Hematopoietic multipotent progenitor cell treated with erythropoietin and hydrocortisone succinate and interleukin-3 and kit ligand, for 8 days (in vitro differentiated cells): ENCODE data around the gene SPACA9.

Experiments used
- DNase-seq: peaks from one replicate; pipeline ENCODE4 v3.0.0-alpha.2; 2015

The SPACA9 gene

DNA sequence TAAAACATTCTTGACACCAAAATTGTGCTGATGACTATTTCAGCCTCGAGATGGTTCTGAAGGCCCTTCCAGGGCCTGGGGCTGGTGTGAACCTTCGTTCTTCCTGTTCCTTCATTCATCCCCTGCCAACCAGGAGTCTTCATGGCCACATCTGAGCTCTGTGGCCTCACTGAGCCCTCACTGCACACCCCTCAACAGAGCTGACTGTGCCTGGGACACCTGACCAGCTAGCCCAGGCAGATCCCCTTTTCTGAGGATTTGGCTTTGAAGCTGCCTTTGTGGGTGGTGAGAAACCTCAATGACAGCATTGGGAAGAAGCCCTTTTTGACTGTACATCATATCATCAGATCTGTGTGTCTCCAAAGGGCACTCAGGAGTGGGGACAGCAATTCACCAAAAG is 14.4 kb upstream of the SPACA9 start:
- no peak for DNase-seq

DNA sequence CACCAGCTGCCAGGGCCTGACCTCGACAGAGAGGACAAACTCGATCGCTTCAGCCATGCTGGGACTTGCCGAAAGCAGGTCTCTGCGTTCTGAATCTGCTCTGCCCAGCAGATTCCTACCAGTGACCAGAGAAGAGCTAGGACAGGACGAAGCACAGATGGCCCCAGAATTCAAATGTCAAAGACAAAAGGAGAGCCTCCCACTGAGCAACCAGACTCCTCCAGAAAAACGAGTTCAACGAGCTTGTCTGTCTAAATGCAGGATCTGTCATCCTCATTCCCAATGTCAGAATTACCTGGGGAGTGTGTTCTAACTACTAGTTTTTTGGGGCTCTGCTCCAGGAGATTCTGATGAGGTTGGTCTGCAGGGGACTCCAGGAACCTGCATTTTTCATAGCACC is 14.0 kb upstream of the SPACA9 start:
- no peak for DNase-seq

DNA sequence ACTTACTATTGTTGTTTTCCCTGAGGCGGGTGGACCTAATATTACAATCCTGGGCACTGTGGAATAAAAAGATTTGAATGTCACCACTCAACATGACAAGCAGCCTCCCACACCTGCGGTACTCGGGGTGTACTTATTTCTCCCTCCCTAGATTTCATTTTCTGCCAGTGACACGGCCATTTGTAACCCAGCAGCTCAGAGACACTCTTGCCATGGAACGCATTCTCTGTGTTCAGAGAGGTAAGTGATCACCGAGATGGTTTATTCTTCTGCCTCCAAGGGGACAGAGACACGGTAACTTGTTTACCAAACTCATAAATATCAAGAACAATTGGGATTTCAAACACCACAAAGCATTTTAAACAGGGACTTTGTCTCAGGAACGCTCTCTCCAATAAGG is 11.8 kb upstream of the SPACA9 start:
- DNase-seq, result no peak

DNA sequence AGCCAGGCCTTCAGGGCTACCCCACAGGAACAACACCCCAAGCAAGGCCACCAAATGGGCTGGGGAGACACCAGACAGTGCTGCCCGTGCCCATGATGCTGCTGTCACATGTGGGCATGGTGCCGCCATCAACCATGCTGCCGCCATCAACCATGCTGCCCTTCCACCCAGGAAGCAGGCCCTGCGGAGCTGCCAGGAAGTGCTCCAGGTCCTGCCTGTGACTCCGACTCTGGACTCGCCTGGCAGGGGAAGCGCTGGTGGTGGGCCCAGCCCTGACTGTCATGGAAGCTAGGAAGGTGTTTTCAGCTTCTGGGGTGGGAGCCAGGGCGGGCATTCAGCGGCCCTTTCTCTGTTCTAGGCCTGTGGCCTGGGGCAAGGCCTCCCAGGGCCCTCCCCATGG is 9.4 kb upstream of the SPACA9 start:
- no peak for DNase-seq

DNA sequence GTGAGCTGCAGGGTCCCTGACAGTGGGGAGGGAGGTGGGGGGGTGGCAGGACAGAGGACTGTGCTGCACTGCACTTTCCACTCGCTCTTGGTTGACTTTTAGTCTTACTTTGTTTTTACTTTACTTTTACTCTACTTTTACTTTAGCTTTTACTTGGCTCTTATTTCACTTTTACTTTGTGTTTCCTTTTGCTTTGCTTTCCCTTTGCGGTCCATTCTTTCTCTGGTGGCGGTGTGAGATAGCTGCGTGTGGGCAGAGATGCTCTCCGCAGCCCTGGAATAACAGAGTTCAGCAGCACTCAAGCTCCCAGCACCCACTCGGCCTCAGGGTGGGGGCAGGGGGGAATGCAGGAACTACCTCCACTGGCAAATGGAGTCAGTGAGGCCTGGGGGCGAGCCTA is 5.3 kb upstream of the SPACA9 start:
- no peak for DNase-seq

DNA sequence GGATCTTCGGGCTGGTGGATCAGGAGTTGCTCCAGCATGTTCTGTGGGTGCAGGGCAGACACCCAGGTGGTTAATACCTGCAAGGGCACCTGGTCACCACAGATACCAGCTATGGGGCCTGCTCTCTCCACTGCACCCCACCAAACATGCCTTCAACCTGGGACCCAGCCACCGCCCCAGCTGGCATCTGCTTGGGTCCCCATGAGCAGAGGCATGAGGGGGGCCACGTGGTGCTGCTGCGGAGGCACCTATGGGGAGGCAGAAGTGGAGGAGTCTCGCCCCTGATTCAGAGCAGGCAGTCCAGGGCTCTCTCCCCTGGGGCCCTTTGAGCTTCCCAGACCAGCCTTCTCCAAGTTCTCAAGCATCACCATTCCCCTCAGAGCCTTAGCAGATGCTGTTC is 3.5 kb upstream of the SPACA9 start:
- DNase-seq, result no peak

DNA sequence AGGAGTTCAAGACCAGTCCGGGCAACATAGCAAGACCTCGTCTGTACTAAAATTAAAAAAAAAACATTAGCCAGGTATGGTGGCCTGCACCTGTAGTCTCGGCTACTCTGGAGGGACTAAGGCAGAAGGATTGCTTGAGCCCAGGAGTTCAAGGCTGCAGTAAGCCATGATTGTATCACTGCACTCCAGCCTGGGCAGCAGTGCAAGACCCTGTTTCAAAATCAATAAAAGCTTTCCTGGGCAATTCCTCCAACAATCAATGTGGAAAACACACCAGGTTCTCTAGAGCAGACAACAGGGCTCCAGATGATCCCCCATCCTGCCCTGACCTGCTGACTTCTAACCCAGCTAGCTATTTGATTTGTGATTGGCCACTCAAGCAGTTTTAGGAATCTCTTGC is 1.8 kb upstream of the SPACA9 start:
- DNase-seq, result no peak

DNA sequence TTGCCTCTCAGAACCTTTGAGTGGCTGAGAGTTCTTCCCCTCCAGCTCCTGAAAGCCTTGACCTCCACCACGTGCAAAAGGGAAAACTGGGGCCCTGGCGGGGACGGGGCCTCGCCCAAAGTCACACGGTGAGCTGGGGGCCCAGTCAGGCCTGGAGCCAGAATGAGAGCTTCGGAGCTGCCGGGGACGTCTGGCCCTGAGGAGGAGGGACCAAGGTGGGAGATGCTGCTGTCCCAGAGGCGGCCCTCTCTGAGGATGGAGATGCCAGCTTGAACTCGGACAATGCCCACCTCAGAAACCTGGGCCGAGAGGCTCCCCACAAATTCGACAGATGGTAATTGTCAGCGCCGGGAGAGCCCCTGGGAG is 1.3 kb upstream of the SPACA9 start:
- no peak for DNase-seq

DNA sequence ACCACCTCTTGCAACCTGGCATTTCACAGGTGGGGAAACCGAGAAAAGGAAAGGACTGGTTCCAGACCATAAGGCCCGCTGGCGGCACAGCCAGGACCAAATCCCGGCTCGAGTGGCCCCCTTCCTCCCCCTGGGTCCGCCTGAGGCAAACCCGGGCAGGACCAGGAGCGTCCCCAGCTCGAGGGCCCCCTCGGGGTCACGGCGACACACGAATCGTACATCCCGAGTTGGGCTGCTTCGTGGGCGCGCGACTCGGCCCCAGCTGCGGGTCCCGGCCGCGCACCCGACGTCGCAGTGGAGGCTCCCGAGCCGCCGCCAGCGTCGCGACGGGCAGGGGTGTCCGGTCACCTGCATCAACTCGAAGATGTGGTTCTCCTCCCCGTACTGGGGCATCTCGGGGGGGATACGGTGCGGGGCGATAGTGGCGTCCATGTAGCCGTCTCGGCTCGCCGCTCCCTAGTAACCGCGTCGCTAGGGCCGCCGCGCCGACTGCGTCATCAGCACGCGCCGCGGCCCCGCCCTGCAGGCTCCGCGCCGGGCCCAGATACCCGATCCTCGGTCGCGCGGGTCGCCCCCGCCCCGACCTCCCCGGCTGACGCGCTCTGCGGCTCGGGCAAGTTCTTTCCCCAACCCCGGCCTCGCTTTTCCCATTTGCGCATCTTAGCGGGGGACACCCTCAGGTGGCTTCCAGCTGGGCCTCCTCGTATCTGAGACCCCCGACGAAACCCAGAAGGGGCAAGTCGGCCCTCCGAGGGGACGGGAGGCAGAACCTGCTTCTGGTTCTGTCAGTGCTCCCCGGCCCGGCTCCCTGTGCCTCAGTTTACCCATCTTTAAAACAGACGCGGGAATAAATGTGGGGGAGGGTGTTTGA is 639 bp upstream of the SPACA9 start, which contains the start of gene AK8:
Gene AK8 (minus strand): TSS at position 461 of the 871 bp plus-strand sequence. CDS start 29 bp downstream, at position 432.
- peak; percentile 69 for DNase-seq

DNA sequence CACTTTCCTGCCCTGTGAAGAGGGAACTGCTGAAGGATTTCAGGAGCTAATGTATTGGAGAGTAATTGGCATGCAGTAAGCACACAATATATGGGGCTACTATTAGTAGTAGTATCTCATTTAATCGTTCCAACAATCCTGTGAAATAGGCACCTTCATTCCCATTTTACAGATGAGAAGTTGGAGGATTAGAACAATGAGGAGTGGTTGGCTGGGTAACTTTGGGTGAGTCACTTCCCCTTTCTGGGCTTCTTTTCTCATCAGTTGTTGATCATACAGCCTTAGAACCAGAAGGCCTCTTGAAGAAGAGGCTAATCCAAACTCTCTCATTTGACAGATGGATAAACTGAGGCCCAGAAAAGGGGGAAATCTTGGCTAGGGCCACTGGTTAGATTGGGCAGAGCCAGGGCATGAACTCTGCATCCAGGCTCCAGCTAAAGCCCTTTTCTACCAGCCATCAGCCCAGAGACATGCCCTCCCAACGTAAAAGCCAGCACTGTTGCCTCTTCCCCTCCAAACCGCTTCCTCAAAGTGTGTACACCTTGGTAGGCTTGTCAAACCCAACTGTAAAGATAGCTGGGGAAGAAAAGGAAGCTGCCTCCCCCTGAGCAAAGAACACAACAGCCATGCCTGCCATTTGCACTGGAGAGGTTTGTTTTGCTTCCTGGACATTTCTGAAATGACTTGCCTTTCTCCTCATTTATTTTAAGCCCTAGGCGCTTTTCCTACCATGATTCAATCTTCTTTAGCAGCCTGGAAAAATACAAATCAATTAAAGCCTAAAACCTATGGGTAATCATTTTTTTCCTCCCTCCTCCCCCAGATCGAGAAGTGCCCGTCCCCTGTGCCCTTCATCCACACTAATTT is 992 bp downstream of the SPACA9 start:
- DNase-seq, result no peak

DNA sequence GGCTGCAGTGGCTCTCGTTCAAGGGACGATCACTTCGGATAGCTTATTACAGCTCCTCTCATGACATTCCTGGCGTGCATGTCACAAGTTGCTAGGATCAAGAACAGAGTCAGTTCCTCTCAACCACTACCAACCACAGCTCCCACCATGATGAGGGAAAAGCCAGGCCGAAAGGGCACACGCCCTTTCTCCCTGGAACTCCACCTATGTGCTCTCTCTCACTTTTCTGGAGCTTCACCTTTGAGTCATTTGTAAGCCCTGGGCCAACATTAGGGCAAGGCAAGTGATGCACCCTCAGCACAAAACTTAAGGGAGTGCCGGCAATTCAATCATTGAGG is 1.6 kb downstream of the SPACA9 start:
- DNase-seq, result no peak

DNA sequence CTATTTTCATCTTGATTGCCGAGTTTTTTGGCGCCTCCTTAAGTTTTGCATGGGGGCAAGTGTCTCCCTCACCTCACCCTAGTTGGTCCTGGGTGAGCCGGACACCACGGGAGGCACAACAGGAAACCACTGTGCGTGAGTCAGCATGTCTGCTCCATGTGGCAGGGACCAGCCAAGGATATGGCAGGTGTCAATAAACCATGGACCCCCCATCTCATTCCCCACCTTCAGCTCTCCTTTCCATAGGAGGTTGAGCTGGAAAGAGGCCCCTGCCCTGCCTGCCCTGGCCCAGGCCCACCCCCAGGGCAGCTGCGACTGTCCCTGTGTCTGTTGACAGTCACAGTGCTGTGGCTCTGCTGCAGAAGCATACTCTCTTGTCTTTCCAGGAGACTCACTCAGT is 3.1 kb downstream of the SPACA9 start:
- DNase-seq, result peak; percentile 45

DNA sequence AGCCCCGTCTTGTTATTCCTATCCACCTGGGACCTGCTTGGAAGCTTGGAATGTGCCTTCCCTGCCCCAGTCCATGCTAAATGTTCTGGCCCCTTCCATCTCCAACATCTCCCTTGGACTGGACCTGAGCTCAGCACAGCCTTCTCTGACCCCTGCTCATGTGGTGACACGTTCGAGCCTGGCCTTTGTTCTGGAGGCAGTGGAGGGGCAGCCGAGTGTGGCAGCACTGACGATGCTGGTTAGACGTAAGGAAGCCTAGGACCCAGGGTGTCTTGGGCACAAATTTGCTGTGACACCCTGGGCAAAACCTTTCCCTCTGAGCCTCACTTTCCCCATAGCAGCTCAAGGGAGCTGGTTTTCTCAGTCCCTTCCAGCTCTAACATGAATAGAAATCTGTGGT is 3.9 kb downstream of the SPACA9 start:
- no peak for DNase-seq

DNA sequence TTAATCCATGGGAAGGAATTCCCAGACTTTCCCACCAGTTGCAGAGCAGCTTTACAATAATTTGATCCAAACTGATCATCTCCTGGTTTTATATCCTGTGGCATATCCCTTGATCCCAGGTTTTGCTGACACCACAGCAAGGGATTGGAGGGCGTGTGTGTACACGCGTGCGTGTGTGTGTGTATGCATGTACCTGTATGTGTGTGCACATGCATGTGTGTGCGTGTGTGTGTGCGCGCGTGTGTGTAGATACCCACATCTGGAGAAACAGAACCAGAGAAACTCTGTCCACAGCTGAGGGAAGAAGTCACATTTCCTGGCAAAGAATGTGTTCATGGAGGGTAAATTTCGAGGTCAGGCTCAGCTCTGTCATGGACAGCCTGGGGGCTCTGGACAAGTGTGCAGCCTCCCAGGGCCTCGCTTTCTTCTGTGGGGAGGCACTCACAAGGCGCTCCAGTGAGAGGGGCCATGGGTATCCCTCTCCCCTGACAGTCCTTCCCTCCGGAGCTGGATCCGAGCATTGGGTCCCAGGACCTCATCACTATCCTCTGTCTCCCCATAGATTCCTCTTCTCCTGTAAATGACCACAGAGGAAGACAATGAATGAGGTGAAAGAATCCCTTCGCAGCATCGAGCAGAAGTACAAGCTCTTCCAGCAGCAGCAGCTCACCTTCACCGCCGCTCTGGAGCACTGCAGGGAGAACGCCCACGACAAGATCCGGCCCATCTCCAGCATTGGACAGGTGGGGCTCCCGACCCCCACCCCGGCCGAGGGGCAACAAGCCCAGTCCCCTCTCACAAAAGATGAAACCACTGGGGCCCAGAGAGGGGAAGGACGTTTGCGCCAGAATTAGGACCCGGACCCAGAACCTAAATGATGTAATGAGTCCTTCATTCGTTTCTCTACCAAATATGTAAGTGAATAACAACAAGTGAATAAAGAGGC is 4.9 kb downstream of the SPACA9 start:
- no peak for DNase-seq

DNA sequence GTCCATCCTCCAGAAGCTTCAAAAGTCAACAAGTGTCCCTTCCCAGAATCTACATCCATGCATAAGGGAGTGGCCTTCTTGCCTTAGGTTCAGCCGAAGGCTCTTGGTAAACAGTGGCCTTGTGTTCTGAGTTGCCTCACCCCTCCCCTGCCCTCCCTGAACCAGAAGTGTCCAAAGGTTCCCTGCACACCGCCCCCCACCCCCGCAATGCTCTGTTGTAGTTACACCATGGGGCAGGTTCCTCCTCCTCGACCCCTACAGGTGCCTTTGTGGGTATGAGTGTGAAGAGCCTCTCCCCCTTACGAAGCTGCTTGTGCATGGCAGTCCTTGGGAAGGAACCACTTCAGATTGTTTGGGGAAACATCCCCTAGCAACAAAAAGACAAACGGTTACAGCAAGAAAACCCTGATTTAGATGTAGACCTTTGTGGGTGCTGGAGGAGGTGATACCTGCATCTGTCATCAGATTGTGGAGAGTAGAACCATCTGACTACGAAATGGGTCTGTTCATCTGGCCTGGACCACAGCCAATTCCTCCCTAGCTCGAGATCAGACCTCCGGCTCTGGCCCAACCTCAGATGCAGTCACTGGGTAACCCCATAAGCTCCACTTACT is 7.1 kb downstream of the SPACA9 start:
- no peak for DNase-seq

DNA sequence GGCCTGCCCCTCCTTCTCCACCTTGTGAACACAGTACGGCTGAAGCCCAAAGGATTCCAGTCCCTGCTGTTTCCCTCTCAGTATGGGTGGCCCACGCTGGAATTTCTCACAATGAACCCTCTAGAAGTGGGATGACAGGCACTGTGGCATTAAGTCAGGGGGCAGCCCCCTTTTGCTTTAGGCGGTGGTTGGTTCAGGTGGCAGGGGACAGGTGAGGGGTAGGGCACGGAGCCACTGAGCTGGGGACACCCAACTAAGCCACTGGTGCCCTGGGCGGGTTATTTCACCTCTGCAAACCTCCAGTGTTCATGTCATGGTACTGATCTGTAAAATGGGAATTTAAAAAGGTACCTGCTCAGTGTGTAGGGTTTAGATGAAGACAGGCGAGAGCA is 7.6 kb downstream of the SPACA9 start:
- DNase-seq, result no peak

DNA sequence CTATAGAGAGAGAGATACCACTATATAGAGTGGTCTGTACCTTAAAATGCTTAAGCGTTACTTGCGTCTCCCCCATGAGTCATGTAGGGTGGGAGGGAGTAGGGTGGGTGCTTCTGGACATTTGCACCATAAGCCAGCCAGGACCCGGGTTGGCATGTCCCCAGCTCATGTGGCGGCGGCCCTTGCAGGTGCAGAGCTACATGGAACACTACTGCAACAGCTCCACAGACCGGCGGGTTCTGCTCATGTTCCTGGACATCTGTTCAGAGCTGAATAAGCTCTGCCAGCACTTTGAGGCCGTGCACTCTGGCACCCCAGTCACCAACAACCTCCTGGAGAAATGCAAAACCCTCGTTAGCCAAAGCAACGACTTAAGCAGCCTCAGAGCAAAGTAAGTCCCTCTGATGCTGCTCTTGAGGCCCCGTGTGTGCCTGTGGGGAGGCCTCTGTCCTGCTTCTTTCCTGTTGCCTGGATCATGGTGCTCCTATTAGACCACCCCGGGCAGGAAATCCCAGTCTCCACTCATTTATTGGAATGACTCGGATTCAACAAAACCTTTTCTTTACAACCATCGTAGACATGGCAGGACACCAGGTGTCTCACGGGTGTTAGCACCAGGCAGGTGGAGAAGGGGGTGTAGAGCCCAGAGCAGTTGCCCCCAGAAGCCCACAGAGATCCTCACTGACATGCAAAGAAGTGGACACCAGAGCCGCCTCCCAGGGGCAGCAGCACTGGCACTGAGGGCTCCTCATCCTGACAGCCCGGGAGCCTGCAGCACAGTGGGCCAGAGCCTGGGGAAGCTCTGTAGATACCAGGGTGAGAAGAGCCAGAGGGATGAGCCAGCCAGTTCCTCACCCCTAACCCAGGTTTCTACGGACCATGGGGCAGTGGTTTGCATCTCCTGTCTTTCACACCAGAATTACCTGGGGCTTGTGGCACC is 8.8 kb downstream of the SPACA9 start:
- DNase-seq, result no peak

DNA sequence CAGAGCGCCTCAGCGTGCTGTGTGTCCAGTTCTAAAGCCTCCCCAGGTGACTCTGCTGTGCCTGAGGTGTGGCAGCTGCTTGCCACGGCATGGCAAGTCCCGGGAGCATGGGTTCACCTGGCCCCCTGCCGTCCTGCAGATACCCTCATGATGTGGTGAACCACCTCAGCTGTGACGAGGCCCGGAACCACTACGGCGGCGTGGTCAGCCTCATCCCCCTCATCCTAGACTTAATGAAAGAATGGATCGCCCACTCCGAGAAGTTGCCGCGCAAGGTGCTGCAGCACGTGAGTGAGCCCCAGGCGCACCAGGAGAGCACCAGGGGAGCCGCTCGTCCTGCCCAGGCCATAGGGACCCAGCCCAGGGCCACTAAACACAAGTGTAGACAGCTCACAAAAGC is 9.5 kb downstream of the SPACA9 start:
- no peak for DNase-seq

DNA sequence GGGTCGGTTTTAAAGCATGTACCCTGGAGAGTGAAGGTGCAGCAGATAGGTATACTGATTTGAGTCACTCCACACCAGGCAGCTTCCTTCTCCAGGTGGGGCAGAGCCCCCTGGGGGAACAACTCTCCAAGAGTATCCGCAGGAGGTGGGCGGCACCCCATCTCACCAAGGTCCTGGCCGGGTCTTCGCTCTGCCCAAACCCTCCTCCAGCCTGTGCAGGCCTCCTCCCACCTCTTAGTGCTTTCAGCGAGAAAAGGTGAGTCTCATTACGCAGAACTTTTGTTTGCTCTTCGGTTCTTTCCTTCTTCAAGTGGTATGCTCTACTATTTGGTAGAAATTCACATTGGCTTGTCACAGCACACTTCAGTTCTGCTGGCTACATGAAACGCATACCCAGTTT is 13.7 kb downstream of the SPACA9 start:
- DNase-seq, result no peak

DNA sequence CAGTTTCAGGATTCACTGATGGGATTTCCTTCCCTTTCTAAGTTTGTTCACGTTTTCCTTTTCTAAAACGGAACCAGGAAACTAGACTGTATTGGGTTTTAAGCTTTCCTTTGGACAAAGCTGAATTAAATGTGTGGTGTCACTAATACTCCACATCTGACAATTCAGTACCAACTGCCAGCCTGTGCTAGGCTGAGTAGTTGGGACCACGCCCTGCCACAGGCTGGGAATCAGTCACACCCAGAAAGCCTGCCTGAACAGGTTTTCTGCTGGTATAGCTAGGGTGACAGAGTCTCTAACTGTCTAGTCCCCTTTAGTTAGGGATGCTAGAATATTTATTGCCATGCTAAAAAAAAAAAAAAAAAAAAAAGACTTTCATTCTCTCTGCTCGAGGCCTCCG is 15.6 kb downstream of the SPACA9 start:
- DNase-seq, result peak; percentile 97
